ENCODE data around the gene RPS16. TPM values are rescaled to one million over a fixed set of nuclear protein-coding genes. Genes with fewer than 3 reads are reported as not detected.

Gene RPS16
- total and polyA plus RNA-seq, 2 of the 13 experiments (the other 11 are each of a cell fraction or from before 2014, with no cell fraction given), result 488 to 2,583 TPM

GRCh38 chr19:39406656-39407409, 28.9 kb downstream of the RPS16 start, which contains the start of gene ZFP36 (continued):
- peak; percentile 79; the same call in 1 of the 2 replicates for TF ChIP-seq SRF (IDR thresholded peaks at IDR 0.05; ENCODE audit: low read depth, low read length)
- TF ChIP-seq GABPB1 (CRISPR knock-in tag; IDR thresholded peaks at IDR 0.05), result peak; percentile 61; the same call in 1 of the 2 replicates
- 0 out of 2 replicates have a peak, but pooled peaks have one; percentile 25 for TF ChIP-seq RXRA (CRISPR knock-in tag; IDR thresholded peaks at IDR 0.05)
- TF ChIP-seq, protein P1, sequence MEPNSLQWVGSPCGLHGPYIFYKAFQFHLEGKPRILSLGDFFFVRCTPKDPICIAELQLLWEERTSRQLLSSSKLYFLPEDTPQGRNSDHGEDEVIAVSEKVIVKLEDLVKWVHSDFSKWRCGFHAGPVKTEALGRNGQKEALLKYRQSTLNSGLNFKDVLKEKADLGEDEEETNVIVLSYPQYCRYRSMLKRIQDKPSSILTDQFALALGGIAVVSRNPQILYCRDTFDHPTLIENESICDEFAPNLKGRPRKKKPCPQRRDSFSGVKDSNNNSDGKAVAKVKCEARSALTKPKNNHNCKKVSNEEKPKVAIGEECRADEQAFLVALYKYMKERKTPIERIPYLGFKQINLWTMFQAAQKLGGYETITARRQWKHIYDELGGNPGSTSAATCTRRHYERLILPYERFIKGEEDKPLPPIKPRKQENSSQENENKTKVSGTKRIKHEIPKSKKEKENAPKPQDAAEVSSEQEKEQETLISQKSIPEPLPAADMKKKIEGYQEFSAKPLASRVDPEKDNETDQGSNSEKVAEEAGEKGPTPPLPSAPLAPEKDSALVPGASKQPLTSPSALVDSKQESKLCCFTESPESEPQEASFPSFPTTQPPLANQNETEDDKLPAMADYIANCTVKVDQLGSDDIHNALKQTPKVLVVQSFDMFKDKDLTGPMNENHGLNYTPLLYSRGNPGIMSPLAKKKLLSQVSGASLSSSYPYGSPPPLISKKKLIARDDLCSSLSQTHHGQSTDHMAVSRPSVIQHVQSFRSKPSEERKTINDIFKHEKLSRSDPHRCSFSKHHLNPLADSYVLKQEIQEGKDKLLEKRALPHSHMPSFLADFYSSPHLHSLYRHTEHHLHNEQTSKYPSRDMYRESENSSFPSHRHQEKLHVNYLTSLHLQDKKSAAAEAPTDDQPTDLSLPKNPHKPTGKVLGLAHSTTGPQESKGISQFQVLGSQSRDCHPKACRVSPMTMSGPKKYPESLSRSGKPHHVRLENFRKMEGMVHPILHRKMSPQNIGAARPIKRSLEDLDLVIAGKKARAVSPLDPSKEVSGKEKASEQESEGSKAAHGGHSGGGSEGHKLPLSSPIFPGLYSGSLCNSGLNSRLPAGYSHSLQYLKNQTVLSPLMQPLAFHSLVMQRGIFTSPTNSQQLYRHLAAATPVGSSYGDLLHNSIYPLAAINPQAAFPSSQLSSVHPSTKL (CRISPR knock-in tag; IDR thresholded peaks at IDR 0.05), result no peak
- peak; percentile 34; the same call in 1 of the 2 replicates for TF ChIP-seq GABPA (IDR thresholded peaks at IDR 0.05; ENCODE audit: low read depth, low read length)
- peak; percentile 46 for TF ChIP-seq GABPA (CRISPR knock-in tag; IDR thresholded peaks at IDR 0.05; ENCODE audit: low read depth)
- TF ChIP-seq ZNF746 (CRISPR knock-in tag; IDR thresholded peaks at IDR 0.05), result peak; percentile 45
- TF ChIP-seq ZNF274 (CRISPR knock-in tag; IDR thresholded peaks at IDR 0.05), result peak; percentile 47; the same call in 1 of the 2 replicates
- peak; percentile 72; the same call in 1 of the 2 replicates for TF ChIP-seq ZBTB38 (CRISPR knock-in tag; IDR thresholded peaks at IDR 0.05)
- no peak for TF ChIP-seq ZNF326 (CRISPR knock-in tag; IDR thresholded peaks at IDR 0.05; ENCODE audit: borderline replicate concordance)
- TF ChIP-seq, protein P2, sequence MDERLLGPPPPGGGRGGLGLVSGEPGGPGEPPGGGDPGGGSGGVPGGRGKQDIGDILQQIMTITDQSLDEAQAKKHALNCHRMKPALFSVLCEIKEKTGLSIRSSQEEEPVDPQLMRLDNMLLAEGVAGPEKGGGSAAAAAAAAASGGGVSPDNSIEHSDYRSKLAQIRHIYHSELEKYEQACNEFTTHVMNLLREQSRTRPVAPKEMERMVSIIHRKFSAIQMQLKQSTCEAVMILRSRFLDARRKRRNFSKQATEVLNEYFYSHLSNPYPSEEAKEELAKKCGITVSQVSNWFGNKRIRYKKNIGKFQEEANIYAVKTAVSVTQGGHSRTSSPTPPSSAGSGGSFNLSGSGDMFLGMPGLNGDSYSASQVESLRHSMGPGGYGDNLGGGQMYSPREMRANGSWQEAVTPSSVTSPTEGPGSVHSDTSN (CRISPR knock-in tag; IDR thresholded peaks at IDR 0.05), result no peak
- TF ChIP-seq IRF9 (CRISPR knock-in tag; IDR thresholded peaks at IDR 0.05; ENCODE audit: borderline replicate concordance), result peak; percentile 75; the same call in 1 of the 2 replicates
- no peak for TF ChIP-seq DNMT3B (CRISPR knock-in tag; conservative IDR thresholded peaks at IDR 0.05)
- no peak for TF ChIP-seq ZNF740 (CRISPR knock-in tag; IDR thresholded peaks at IDR 0.05)
- TF ChIP-seq SAFB2 (CRISPR knock-in tag; IDR thresholded peaks at IDR 0.05; ENCODE audit: borderline replicate concordance, low read depth), result peak; percentile 85; the same call in 1 of the 2 replicates
- no peak for TF ChIP-seq PLRG1 (conservative IDR thresholded peaks at IDR 0.05)
- TF ChIP-seq ZNF333 (CRISPR knock-in tag; IDR thresholded peaks at IDR 0.05; ENCODE audit: borderline replicate concordance), result no peak
- TF ChIP-seq IRX3 (CRISPR knock-in tag; IDR thresholded peaks at IDR 0.05; ENCODE audit: borderline replicate concordance, low read depth), result no peak
- no peak for TF ChIP-seq ZNF768 (CRISPR knock-in tag; IDR thresholded peaks at IDR 0.05)
- peak; percentile 68; the same call in 1 of the 2 replicates for TF ChIP-seq ZNF563 (CRISPR knock-in tag; IDR thresholded peaks at IDR 0.05)
- peak; percentile 59; the same call in 1 of the 2 replicates for TF ChIP-seq ZNF232 (CRISPR knock-in tag; IDR thresholded peaks at IDR 0.05; ENCODE audit: borderline replicate concordance)

Data from HepG2 (cell line).